H1 (cell line): ENCODE data around the gene DBH. TPM values are rescaled to one million over a fixed set of nuclear protein-coding genes. Genes with fewer than 3 reads are reported as not detected.

Source experiments
- CBX5 ChIP-seq: fragments of 300-800, 300-1000 bp; sonication (generic); IDR thresholded peaks from 2 replicates; pipeline ENCODE4 v1.7.1; 2016; ENCODE audit warnings: antibody characterized with exemption, low read length, low read depth
- CHD7 ChIP-seq: fragments of 300-600 bp; sonication (generic); IDR thresholded peaks from 2 replicates; pipeline ENCODE4 v1.7.1; 2012; ENCODE audit warnings: low read length, moderate library complexity, mild to moderate bottlenecking, inconsistent platforms; ENCODE audit not compliant: insufficient replicate concordance
- CTCF ChIP-seq, 3 experiments: IDR thresholded peaks; 1 replicate in 2 of 3; 2 replicates in 1 of 3; pipeline versions ENCODE4 v1.5.1 to v1.6.1; 2011; ENCODE audit warnings: low read length in 3 of 3, mild to moderate bottlenecking in 3 of 3, inconsistent platforms in 2 of 3, low read depth in 1 of 3, moderate library complexity in 1 of 3; ENCODE audit not compliant: insufficient read depth in 1 of 3; ENCODE audit errors: control extremely low read depth in 1 of 3
- EGR1 ChIP-seq: IDR thresholded peaks from 2 replicates; pipeline ENCODE4 v1.6.1; 2011; ENCODE audit warnings: low read depth, low read length, borderline replicate concordance
- FOSL1 ChIP-seq: IDR thresholded peaks from 2 replicates; pipeline ENCODE4 v1.6.1; 2011; ENCODE audit warnings: mild to moderate bottlenecking, low read depth, low read length, moderate library complexity; ENCODE audit not compliant: insufficient read depth
- HDAC6 ChIP-seq: IDR thresholded peaks from one replicate; pipeline ENCODE4 v1.7.1; 2012; ENCODE audit warnings: low read depth, mild to moderate bottlenecking, inconsistent platforms, low read length, moderate library complexity
- JUND ChIP-seq: IDR thresholded peaks from 2 replicates; pipeline ENCODE4 v1.6.1; 2011; ENCODE audit warnings: mild to moderate bottlenecking, improper control_type of control experiment, low read length
- SIX5 ChIP-seq: IDR thresholded peaks from 2 replicates; pipeline ENCODE4 v1.6.1; 2011; ENCODE audit warnings: mild to moderate bottlenecking, low read depth, low read length
- polyA plus RNA-seq, 7 experiments: library from polyadenylated mRNA; depleted of rRNA in 3 of 7; stranded (reverse) in 5 of 7; unstranded in 2 of 7; fragments of >200 nt in 5 of 7; fragments of 200-250 nt in 2 of 7; gene quantifications; 1 replicate in 5 of 7; 2 replicates in 1 of 7; 4 replicates in 1 of 7; pipeline versions ENCODE4 v1.2.1 to v1.2.3, GENCODE V29; 2011 to 2013; ENCODE audit warnings: missing spikeins in 2 of 7, mixed read lengths in 2 of 7
- total RNA-seq: library from RNA; stranded (reverse); fragmentation: NEBNext Ultra II Directional; extraction: Animal tissue kit (Norgen Biotek cat#: 25700); gene quantifications from 2 replicates; pipeline ENCODE4 v1.2.1, GENCODE V29; 2021

DBH gene
- total and polyA plus RNA-seq, 2 of the 8 experiments (the other 6 are each of a cell fraction or from before 2014, with no cell fraction given) = 0.18 TPM; not detected in 1

- TF ChIP-seq CHD7 (no peak), FOSL1 (no peak), SIX5 (no peak), JUND (no peak), HDAC6 (no peak), EGR1 (no peak), CBX5 (no peak), CTCF (IDR thresholded peaks at IDR 0.05; ENCODE audit: control extremely low read depth in 1 of 3, insufficient read depth in 1 of 3, low read depth in 1 of 3, low read length in 3 of 3) (no peak)
These were observed 67.6 kb downstream of the DBH start (continued) for GRCh38 chr9:133703591-133704399.
